GM18517 (cell line): ENCODE data around the gene XKR3.
"Not testable (repeated sequence)": the region's sequence is repeated elsewhere in the genome, so short reads cannot be mapped to it uniquely, and the experiment has no call there.

Experiments
- ATAC-seq: cut with Tn5 transposase; IDR thresholded peaks from one replicate; pipeline ENCODE4 v1.9.1; 2021; ENCODE audit warnings: mild to moderate bottlenecking, moderate library complexity; ENCODE audit not compliant: unreplicated experiment

Gene XKR3

GRCh38 chr22:16806401-16806800, 18.8 kb downstream of the XKR3 start:
- no peak for ATAC-seq

- no peak for ATAC-seq
These were observed 20.3 kb downstream of the XKR3 start for GRCh38 chr22:16804882-16805281.

DNA sequence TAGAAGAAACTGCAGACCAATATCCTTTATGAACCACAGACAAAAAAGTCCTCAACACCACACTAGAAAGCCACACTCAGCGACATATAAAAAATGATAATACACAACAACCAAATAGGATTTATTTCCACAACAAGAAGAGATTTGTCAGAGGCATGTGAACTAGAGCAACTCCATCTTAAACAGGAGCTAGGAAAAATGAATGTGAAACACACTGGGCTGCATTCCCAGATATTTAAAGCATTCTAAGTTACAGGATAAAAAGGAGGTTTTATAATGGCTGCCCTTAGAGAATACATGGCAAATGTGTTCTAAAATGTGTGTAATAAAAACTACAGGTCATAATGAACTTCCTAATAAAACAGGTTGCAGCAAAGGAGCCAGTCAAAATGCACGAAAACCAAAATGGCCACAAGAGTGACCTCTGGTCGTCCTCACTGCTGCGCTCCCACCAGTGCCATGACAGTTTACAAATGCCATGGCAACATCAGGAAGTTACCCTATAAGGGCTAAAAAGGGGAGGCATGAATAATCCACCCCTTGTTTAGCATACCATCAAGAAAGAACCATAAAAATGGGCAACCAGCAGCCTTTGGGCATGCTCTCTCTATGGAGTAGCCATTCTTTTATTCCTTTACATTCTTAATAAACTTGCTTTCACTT, 21.8 kb downstream of the XKR3 start:
- no peak for ATAC-seq

- ATAC-seq: no peak
These were observed 23.6 kb downstream of the XKR3 start for GRCh38 chr22:16801571-16801970.

DNA sequence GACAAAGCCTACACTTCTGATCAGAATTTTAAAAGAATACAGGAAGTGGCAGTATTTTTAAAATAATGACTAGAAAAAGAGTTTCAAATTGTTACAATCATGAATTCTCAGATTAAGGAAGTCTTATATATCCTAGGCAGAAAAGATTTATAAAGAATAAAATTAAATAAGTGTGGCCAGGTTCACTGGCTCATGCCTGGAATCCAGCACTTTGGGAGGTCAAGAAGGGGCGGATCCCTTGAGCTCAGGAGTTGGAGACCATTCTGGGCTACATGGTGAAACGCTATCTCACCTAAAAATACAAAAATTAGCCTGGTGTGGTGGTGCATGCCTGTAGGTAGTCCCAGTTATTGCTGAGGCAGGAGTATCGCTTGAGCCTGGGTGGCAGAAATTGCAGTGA, 24.1 kb downstream of the XKR3 start:
- no peak for ATAC-seq

DNA sequence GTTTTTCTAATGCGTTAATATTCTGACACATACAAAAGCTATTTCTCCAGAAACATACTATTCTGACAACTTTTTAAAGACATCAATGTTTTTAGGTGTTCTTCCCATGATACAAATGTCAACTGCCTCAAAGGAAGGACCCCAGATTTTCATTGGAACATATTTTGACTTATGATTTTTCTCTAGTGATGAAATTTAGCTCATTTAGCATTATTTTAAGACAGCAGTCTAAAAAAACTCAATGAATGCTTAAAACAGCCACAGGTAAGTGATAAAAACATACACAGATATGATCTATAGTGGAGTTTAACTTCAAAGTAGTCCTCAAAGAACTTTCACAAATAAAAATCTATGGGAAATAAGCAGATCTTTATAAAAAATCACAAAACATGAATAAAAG, 24.9 kb downstream of the XKR3 start:
- no peak for ATAC-seq

DNA sequence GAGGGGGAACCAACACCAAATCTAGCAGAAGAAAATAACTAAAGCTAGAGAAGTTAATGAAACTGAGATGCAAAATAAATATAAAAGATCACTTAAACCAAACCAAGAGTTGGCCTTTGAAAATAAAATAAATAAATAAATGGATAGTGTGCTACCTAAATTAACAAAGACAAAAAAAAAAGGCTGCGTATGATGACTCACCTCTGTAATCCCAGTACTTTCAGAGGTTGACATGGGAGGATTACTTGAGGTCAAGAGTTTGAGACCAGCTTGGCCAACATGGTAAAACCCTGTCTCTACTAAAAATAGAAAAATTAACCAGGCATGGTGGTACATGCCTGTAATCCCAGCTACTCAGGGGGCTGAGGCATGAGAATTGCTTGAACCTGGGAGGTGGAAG, 29.7 kb downstream of the XKR3 start:
- ATAC-seq: not testable (repeated sequence)

DNA sequence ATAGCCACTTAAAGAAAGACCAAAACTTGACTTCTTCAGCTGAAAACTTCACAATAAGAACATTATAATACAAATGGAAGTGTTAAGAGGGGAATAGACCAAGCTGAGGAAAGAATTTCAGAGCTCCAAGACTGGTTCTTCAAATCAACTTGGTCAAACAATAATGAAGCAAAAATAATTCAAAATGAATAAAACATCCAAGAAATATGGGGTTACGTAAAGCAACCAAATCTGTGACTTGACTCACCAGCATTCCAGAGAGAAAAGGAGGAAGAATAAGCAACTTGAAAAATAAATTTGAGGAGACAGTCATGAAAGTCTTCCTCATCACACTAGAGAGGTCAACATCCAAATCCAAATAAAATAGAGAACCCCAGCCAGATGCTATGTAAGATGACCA, 31.4 kb downstream of the XKR3 start:
- no peak for ATAC-seq

GRCh38 chr22:16789860-16790493, 35.2 kb downstream of the XKR3 start:
- ATAC-seq: no peak

- no peak for ATAC-seq
These were observed 41.3 kb downstream of the XKR3 start for GRCh38 chr22:16783930-16784354.

DNA sequence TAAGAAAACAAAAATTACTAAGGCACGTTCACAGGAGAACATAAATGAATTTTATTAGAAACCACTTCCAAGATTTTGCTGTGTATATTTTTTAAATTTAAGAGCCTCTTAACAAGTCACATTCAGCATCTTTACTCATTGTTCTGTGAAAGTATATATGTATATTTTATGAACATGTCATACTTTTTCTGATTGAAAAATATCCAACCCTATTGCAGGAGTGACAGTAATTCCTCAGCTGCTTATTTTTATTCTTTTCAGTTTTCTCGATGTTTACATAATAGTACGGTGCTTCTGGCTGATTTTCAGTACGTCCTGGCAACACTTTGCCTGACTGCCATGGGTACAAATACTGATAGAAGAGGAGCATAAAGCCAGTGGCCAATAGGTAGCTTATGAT, 41.8 kb downstream of the XKR3 start:
- no peak for ATAC-seq

GRCh38 chr22:16781764-16782329, 43.4 kb downstream of the XKR3 start:
- no peak for ATAC-seq

DNA sequence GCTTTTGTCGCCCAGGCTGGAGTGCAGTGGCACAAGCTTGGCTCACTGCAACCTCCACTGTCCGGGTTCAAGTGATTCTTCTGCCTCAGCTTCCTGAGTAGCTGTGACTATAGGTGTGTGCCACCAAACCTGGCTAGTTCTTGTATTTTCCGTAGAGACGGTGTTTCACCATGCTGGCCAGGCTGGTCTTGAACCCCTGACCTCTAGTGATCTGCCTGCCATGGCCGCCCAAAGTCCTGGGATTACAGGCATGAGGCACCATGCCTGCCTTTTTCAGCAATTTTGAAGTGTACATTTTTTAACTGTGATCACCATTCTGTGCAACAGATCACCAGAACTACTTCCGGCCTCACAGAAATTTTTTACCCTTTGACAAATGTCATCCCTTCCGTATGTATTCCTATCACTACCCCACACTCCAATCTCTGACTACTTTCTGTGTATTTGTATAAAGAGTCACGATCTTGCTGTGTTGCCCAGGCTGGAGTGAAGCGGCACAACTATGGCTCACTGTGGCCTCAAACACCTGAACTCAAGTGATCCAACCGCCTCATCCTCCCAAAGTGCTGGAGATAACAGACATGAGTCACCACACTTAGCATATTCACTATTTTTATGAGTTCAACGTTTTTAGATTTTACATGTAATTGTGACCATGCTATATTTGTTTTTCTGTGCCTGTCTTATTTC, 44.0 kb downstream of the XKR3 start:
- no peak for ATAC-seq

- no peak for ATAC-seq
These were observed 47.8 kb downstream of the XKR3 start for GRCh38 chr22:16777284-16777924.

- ATAC-seq: no peak
These were observed 49.1 kb downstream of the XKR3 start for GRCh38 chr22:16776080-16776479.

DNA sequence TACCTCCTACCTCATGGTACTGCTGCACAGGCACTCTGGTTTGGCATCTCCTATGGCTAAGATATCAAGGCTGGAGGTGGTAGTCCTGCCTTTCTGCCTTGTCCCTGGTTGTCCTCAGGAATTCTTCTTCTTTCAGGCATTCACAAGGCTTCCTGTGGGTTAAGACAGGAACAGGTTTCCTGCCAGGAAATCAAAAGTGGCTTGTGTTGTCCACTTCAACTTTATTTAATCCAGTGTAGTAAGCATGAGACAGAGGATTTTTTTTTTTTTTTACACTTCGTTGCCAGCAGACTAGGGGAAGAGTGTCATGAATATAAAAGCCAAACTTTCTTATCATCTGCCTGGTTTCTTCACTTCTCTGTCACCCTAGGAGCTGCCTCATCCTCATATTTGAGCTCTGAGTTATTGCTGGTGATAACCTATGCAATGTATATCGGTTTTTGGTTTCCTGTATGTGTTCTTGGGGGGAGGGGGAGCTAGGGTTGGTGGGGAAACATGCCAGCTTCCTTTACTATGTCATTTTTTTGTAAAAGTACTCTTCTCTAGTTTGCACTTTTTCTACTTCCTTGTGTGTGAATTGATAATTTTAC, 50.2 kb downstream of the XKR3 start:
- ATAC-seq: no peak

DNA sequence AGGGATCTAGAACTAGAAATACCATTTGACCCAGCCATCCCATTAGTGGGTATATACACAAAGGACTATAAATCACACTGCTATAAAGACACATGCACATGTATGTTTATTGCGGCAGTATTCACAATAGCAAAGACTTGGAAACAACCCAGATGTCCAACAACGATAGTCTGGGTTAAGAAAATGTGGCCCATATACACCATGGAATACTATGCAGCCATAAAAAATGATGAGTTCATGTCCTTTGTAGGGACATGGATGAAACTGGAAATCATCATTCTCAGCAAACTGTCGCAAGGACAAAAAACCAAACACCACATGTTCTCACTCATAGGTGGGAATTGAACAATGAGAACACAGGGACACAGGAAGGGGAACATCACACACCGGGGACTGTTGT, 53.6 kb downstream of the XKR3 start:
- ATAC-seq: not testable (repeated sequence)

- ATAC-seq: not testable (repeated sequence)
These were observed 57.3 kb downstream of the XKR3 start for GRCh38 chr22:16767927-16768326.

DNA sequence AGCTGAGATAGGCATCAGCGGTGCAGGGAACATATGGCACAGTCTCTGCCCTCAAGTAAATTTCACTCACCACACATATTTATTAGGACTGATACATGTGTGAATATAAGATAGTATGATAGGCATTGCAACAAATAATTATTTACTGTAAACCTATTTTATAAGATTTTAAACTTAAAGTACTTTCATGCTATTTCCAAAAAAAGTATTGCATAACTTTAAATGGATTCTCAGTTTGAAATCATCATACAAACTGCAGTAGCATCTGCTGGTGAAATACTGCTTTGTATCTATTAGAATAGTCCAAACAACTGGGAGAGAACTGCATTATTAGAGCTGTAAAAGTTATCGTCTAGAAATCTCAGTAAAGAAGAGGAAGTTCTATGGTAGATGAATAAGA, 63.0 kb downstream of the XKR3 start:
- not testable (repeated sequence) for ATAC-seq

GRCh38 chr22:16760416-16760815, 64.8 kb downstream of the XKR3 start:
- not testable (repeated sequence) for ATAC-seq

DNA sequence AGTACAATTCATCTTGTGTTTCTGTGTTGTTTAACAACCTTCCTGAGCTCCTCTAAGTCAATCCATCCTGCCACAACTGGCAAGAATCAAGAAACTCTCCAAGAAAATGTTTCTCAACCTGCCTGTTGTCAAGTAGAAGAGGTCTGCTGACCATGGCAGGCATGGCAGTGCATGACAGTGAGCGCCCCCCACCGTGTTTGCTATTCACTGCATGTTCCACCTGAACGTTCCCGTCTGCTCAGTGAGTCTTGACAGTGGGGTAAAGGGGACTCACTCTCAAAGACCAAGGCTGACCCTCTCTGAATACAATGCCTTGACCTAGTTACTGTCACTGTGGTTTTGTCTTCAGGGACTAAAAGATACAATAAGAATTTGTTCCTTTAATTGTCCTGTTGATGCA, 75.9 kb downstream of the XKR3 start:
- not testable (repeated sequence) for ATAC-seq
